HCT116 (cell line): ENCODE data around the gene MBD1. TPM values are rescaled to one million over a fixed set of nuclear protein-coding genes. Genes with fewer than 3 reads are reported as not detected.

Experiments
- ATAC-seq: fragments of 200-7000 bp; cut with Tn5 transposase; 2 replicates; pipeline ENCODE4 v1.9.1; 2020; ENCODE audit warnings: mild to moderate bottlenecking, moderate library complexity
- BruUV-seq: library from RNA; stranded (reverse); fragments of 400-500 nt; replicated peaks from 2 replicates; lab custom pipeline; 2021; lab: Mats Ljungman, UMichigan
- CTCF ChIA-PET: fragments of 300-600 bp; sonication (Branson Sonifier 250); formaldehyde crosslinking; loops from one replicate; lab custom pipeline; 2021; ENCODE audit warnings: antibody characterized with exemption; lab: Charles Lee
- POLR2A ChIA-PET: fragments of 300-600, 350-600 bp; sonication (Branson Sonifier 250); formaldehyde crosslinking; loops from one replicate; lab custom pipeline; 2021; ENCODE audit warnings: antibody characterized with exemption; lab: Charles Lee
- RAD21 ChIA-PET, 2 experiments: fragments of 300-600 bp; sonication (Branson Sonifier 250); formaldehyde crosslinking; loops; one replicate each; lab custom pipeline; 2023; ENCODE audit warnings: low total read pairs in 2 of 2; ENCODE audit not compliant: uncharacterized antibody in 2 of 2, unreplicated experiment in 2 of 2, low non-redundant PET in 1 of 2; lab: Charles Lee
- DNase-seq: peaks from one replicate; pipeline ENCODE4 v3.0.0-alpha.2; 2010; ENCODE audit warnings: low read depth, low spot score
- H2AFZ ChIP-seq: fragments of 200-600 bp; shearing (Covaris generic), sonication (generic); 2 replicates; pipeline ENCODE4 v1.6.1; 2017; ENCODE audit warnings: low read depth, mixed run types, mixed read lengths, antibody characterized with exemption, low read length; ENCODE audit not compliant: poor library complexity, severe bottlenecking
- H3K27ac ChIP-seq: 2 replicates; pipeline ENCODE4 v1.5.1; 2012; ENCODE audit warnings: low read depth, low read length
- H3K27me3 ChIP-seq: fragments of 200-600 bp; sonication (generic); 2 replicates; pipeline ENCODE4 v1.6.1; 2016; ENCODE audit warnings: mixed run types, low read length, mixed read lengths; ENCODE audit not compliant: insufficient read depth
- H3K36me3 ChIP-seq, 2 experiments: fragments of 200-500 bp in 1 of 2; fragments of 200-600 bp in 1 of 2; sonication (Bioruptor generic) in 1 of 2; sonication (generic) in 1 of 2; 2 replicates each; pipeline versions ENCODE4 v1.5.1 to v1.6.1; 2014 to 2016; ENCODE audit warnings: low read length in 2 of 2, inconsistent platforms in 1 of 2, mixed read lengths in 1 of 2, mixed run types in 1 of 2; ENCODE audit not compliant: insufficient read depth in 2 of 2, control insufficient read depth in 1 of 2
- H3K4me1 ChIP-seq, 2 experiments: fragments of 200-600 bp in 1 of 2; sonication (generic) in 1 of 2; 2 replicates each; pipeline versions ENCODE4 v1.5.1 to v1.6.1; 2012 to 2017; ENCODE audit warnings: low read length in 2 of 2, inconsistent platforms in 1 of 2, mild to moderate bottlenecking in 1 of 2, mixed read lengths in 1 of 2, mixed run types in 1 of 2, moderate library complexity in 1 of 2; ENCODE audit not compliant: insufficient read depth in 2 of 2, control insufficient read depth in 1 of 2
- H3K4me2 ChIP-seq: fragments of 200-600 bp; sonication (generic); 2 replicates; pipeline ENCODE4 v1.6.1; 2017; ENCODE audit warnings: mixed run types, low read length, mixed read lengths
- H3K4me3 ChIP-seq, 2 experiments: fragments of 200-600 bp in 1 of 2; sonication (generic) in 1 of 2; replicated peaks in 1 of 2; 2 replicates each; pipeline ENCODE4 v1.5.1; 2011 to 2016; ENCODE audit warnings: low read length in 2 of 2, control low read depth in 1 of 2, low read depth in 1 of 2, mild to moderate bottlenecking in 1 of 2, mixed read lengths in 1 of 2, mixed run types in 1 of 2
- H3K79me2 ChIP-seq: fragments of 200-600 bp; sonication (generic); 2 replicates; pipeline ENCODE4 v1.6.1; 2017; ENCODE audit warnings: mild to moderate bottlenecking, mixed run types, low read length, moderate library complexity, mixed read lengths; ENCODE audit not compliant: insufficient read depth
- H3K9ac ChIP-seq: fragments of 200-600 bp; sonication (generic); 2 replicates; pipeline ENCODE4 v1.6.1; 2016; ENCODE audit warnings: low read length, mixed read lengths
- H3K9me2 ChIP-seq: fragments of 200-600 bp; sonication (generic), shearing (Covaris generic); 2 replicates; pipeline ENCODE4 v1.6.1; 2017; ENCODE audit warnings: mixed run types, mild to moderate bottlenecking, moderate library complexity; ENCODE audit not compliant: insufficient read depth
- H3K9me3 ChIP-seq, 2 experiments: fragments of 200-500 bp in 1 of 2; fragments of 200-600 bp in 1 of 2; sonication (Bioruptor generic) in 1 of 2; sonication (generic) in 1 of 2; 2 replicates each; pipeline ENCODE4 v1.6.1; 2014 to 2017; ENCODE audit warnings: low read length in 2 of 2, mixed read lengths in 2 of 2, inconsistent platforms in 1 of 2, low read depth in 1 of 2, mild to moderate bottlenecking in 1 of 2, mixed run types in 1 of 2, moderate library complexity in 1 of 2; ENCODE audit not compliant: control insufficient read depth in 1 of 2, insufficient read depth in 1 of 2
- H4K20me1 ChIP-seq: fragments of 200-600 bp; sonication (generic), shearing (Covaris generic); 2 replicates; pipeline ENCODE4 v1.6.1; 2017; ENCODE audit warnings: mixed run types, mild to moderate bottlenecking, moderate library complexity; ENCODE audit not compliant: insufficient read depth
- CTCF ChIP-seq, 3 experiments: fragments of 200-600 bp in 1 of 3; sonication (generic) in 1 of 3; IDR thresholded peaks in 2 of 3; conservative IDR thresholded peaks in 1 of 3; 2 replicates each; pipeline ENCODE4 v1.5.1; 2012 to 2017; ENCODE audit warnings: low read depth in 2 of 3, low read length in 2 of 3, antibody characterized with exemption in 1 of 3, borderline replicate concordance in 1 of 3, control low read depth in 1 of 3, mild to moderate bottlenecking in 1 of 3, mixed read lengths in 1 of 3, mixed run types in 1 of 3, moderate library complexity in 1 of 3; ENCODE audit not compliant: insufficient read depth in 1 of 3
- EGR1 ChIP-seq: IDR thresholded peaks from 2 replicates; pipeline ENCODE4 v1.6.1; 2012; ENCODE audit warnings: low read depth
- ELF1 ChIP-seq: IDR thresholded peaks from 2 replicates; pipeline ENCODE4 v1.6.1; 2012; ENCODE audit warnings: low read depth, borderline replicate concordance
- EZH2 ChIP-seq: fragments of 200-600 bp; sonication (generic); IDR thresholded peaks from 2 replicates; pipeline ENCODE4 v1.6.1; 2017; ENCODE audit warnings: antibody characterized with exemption, mixed run types
- JUND ChIP-seq: IDR thresholded peaks from 2 replicates; pipeline ENCODE4 v1.6.1; 2012
- MAX ChIP-seq: IDR thresholded peaks from 2 replicates; pipeline ENCODE4 v1.6.1; 2012
- POLR2AphosphoS5 ChIP-seq: IDR thresholded peaks from 2 replicates; pipeline ENCODE4 v1.6.1; 2011; ENCODE audit warnings: mild to moderate bottlenecking, low read depth, low read length, moderate library complexity
- SIN3A ChIP-seq: IDR thresholded peaks from 2 replicates; pipeline ENCODE4 v1.6.1; 2012; ENCODE audit warnings: low read depth
- intact Hi-C: fragments of 100-400 bp; cut with micrococcal nuclease; formaldehyde crosslinking; loops from 2 replicates; pipeline ENCODE4 v1.10.0; 2022
- total RNA-seq: library from RNA; stranded (reverse); gene quantifications from one replicate; pipeline ENCODE4 v1.2.1, GENCODE V29; 2021; ENCODE audit not compliant: unreplicated experiment

The MBD1 gene
- total RNA-seq, 1 experiment from 2014 or later, result 63.9 TPM

- no TSS peak for BruUV-seq
- intact Hi-C loops, result no loop called here
- Histone ChIP-seq H3K79me2 (no peaks in the 10 kb centered on the region), H3K4me3 (no peak overlapping the region), H3K9ac (no peak overlapping the region), H3K27me3 (no peaks in the 10 kb centered on the region), H3K4me1 (no peaks in the 10 kb centered on the region), H3K9me2 (no peaks in the 10 kb centered on the region), H3K4me2 (no peak overlapping the region), H2AFZ (no peak overlapping the region), H3K36me3 (no peaks in the 10 kb centered on the region), H3K9me3 (no peaks in the 10 kb centered on the region), H3K27ac (no peak overlapping the region), H4K20me1 (no peaks in the 10 kb centered on the region)
- ChIA-PET CTCF (no interaction called here), RAD21 (no interaction called here), POLR2A (no interaction called here)
- TF ChIP-seq CTCF (IDR thresholded peaks at IDR 0.05 in 2 of 3, conservative IDR thresholded peaks at IDR 0.05 in 1 of 3; ENCODE audit: borderline replicate concordance in 1 of 3, insufficient read depth in 1 of 3, low read depth in 2 of 3, low read length in 2 of 3) (no peak), JUND (no peak), ELF1 (no peak), EGR1 (no peak), EZH2 (no peak), POLR2AphosphoS5 (no peak), MAX (no peak), SIN3A (no peak)
- DNase-seq (no peak), ATAC-seq (no peak)
These were observed 39.4 kb upstream of the MBD1 start for GRCh38 chr18:50320719-50321118.
